KBM-7 (cell line): ENCODE data around the gene CASKIN2.
A peak's percentile ranks its signal among the peaks of the same experiment; 100 is the strongest.

Experiments used
- DNase-seq: peaks from one replicate; pipeline ENCODE4 v3.0.0-alpha.2; 2015
- in situ Hi-C: fragments of 300-500 bp; cut with MboI; formaldehyde crosslinking; loops from 2 replicates; pipeline ENCODE4 v1.14.3; 2020; ENCODE audit warnings: low sequenced_read_pairs, low pct_unique_long_range_greater_than_20kb, mixed read lengths

CASKIN2 gene

DNA sequence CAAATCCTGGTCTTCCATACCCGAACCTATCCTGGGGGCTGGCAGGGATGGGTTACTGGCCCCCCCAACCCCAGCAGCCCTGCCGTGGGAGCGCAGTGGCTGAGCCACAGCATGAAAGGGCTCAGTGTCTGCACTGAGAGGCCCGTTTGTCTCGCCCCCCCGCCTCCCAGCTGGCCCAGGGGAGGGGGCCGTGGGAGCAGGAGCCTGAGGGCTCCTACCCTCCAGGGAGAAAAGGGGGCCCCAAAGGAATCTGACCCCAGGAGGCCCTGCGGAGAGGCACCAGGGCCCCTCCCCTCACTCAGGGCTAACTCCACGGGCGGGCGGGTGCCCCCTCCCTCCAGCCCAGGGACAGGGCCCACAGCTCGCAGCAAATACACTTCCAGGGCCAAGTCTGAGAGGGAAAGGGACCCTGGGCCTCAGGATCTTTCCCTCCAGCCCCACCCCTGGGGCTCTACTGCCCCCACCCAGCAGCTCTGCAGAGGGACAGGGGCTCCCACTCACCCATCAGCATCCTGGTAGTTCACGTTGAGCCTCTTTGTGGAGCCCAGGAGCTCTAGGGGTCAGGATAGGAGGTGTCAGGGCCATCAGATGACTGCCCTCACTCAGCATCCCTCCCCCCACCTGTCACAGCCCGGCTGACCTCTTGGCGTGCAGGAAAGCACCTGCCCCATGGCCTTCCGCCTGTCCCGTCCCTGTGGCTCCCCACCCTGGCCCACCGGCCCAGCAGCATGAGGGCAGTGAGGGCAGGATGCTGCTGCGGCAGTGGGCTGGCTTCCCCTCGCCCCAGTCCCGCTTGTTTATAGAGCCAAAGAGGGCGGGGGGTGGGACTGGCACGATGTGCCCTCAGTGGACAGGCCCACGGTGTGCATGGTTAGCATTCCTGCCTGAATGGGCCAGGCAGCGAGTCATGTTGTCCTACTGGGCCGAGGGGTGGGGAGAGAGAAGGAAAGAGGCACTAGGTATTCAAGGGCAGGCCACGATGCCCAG lies 7.3 kb downstream of the CASKIN2 start:
- in situ Hi-C loops, result no loop called here
- no peak for DNase-seq

DNA sequence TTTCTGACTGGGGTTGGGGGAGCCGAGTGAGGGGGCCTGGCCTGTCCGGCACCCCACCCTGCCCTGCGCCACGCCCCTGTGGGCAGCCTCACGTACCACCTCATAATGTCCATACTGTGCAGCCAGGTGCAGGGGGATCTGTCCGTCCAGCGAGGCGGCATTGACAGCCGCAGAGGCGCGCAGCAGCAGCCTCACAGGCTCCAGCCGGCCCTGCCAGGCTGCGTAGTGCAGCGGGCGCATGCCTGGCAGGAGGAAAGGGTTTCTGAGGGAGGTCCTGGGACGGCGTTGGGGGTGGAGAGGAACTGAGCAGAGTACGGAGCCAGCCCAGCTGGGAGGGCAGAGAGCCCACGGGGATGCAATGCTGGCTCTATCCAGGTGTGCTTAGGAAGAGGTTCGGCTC lies 8.4 kb downstream of the CASKIN2 start:
- in situ Hi-C loops, result no loop called here
- DNase-seq, result no peak

DNA sequence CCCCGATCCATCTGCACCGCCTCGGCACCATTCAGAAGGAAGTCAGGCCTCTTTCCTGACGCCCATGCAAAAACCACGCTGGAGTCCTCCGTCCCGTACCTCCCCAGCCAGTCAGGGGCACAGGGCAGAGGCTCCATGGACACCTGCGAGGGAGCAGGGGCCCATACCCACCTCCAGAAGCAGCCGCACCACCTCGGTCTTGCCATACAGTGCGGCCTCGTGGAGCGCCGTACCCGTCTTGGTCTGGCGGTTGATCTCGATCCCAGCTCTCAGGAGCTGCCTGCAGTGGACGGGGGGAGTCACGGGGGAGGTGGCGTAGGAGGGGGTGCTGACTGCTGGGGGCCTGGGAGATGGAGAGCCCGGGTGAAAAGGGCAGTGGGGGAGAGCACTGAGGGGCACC lies 9.2 kb downstream of the CASKIN2 start:
- in situ Hi-C loops, result no loop called here
- DNase-seq, result no peak

DNA sequence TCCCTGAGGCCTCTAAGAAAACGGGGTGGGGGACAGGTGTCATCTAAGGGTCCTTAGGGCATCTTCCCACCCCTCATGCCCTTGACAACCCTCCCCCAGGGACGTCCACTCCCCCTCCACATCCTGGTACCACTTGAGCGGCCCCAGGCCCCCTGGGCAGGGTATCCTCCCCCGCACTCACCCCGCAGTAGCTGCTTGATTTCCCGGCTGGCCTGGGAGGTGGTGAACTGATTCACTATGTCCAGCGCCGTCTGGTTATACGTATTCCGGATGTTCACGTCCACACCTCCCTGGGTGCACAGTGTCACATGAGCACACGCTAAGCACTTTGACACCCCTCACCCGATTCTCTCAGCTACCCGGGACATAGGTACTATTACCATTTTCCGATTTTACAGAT lies 9.7 kb downstream of the CASKIN2 start:
- DNase-seq, result no peak
- in situ Hi-C loops, result no loop called here

DNA sequence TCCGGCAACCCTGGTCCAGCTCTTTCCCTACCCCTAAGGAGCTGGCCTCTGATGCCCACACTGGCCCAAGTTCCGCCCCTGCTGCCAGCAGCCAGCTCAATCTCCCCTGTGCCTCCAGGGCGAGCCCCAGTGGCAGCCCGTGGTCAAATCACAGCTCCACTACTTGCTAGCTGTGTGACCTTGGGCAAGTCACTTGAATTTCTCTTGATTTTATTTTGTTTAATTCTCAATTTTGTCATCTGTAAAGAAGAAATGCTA lies 10.3 kb downstream of the CASKIN2 start:
- in situ Hi-C loops, result no loop called here
- no peak for DNase-seq

DNA sequence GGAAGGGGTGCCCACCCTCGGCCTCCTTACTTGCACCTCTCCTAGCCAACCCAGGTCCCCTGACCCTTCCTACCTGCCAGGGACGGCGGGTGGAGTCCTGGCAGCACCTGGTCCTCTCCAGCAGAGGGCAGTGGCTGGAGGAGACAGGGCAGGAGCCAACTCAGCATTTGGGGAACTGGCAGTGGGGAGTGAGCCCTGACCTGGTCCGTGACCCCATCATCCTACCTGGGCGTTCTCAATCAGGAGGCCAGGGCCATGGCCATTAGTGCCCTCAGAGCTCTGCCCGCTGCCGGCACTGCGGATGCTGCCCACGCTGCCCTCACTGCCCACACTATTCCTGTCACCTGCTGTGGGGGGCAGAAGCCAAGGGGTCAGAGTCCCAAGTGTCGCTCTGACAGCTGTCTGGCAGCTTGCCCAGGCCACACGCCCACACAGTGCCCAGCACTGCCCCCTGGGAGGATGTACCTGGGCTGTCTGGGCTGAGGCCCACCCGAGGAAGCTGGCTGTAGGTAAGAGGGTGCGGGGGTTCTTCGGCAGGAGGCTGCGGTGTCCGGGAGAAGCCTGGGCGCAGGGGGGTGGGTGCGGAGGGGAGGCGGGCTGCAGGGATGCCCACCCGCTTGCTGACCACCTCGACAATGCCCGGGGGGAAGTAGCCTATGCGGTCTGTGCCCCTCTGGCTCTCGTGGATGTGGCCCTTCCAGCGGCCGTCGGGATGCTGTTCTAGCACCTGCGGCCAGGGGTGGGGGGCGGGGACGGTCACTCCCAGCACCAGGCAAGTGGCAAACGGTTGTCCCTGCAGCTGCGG lies 10.8 kb downstream of the CASKIN2 start:
- no peak for DNase-seq
- in situ Hi-C loops, result no loop called here

DNA sequence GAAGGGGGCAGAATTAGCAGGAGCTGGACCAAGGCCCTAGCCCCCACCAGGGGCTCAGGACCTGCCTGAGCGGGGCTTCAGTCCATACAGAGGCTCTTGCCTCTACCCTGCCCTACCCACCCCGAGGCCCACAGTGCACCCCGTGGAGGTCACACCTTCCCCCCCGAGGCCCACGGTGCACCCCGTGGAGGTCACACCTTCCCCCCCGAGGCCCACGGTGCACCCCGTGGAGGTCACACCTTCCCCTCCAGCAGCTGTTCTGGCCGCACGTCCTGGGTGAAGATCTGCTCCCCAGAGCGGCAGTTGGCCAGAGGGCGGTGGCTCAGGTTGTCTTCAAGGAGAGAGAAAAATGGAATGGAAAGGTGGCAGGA lies 11.4 kb downstream of the CASKIN2 start:
- in situ Hi-C loops, result no loop called here
- no peak for DNase-seq

DNA sequence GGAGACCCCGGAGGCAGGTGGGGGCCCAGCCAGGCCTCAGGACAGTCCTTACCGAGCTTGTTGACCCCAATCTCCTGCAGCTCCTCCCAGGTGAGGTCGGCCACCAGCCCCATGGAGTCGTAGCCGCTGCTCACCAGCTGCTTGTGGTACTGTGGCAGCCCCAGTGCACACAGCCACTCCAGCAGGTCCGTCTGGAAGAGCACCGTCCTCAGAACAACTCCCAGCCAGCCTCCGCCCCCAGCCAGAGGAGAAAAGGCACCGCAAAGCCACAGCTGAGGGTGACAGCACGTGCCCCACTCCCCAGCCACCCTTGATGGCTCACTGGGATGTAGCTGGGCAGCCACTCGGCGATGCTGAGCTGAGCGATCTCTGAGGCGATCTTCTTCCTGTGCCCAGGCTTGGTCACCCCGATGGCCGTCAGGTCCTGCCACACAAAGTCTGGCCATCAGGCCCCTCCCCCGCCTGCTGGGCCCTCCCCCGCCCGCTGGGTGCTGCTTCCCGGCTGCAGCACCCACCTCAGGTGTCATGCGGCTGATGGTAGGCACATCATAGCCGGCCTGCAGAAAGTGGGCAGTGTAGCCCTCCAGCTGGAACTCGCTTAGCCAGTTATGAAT lies 11.9 kb downstream of the CASKIN2 start:
- no peak for DNase-seq
- in situ Hi-C loops, result no loop called here

DNA sequence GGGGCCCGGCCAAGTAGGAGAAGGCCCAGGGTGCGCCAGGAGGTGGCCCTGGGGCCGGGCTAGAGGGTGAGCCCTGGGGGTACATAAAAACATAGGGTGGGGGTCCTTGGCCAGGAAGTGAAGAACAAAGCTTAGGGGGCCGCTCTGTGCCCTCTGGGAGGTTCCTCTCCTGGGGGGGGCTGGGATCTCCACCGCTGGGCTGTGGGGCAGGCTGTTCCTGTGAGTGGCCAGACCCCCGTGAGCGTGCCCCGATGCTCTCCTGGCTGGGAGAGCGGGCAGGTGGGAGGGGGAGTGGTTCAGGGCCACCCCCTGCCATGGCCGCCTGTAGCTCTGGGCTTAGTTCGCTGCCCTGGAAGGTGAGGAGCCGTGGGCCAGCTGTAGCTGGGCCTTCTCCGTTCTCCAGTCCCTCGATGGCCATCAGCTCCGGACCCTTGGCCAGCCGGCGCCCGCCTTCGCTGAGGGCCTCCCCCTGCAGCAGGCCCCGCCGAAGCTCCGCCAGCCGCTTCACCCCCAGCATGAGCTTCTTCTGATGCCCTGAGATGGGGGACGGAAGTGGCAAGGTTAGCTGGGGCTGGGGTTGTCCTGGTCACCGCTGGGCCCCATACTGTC lies 12.5 kb downstream of the CASKIN2 start:
- in situ Hi-C loops, result no loop called here

DNA sequence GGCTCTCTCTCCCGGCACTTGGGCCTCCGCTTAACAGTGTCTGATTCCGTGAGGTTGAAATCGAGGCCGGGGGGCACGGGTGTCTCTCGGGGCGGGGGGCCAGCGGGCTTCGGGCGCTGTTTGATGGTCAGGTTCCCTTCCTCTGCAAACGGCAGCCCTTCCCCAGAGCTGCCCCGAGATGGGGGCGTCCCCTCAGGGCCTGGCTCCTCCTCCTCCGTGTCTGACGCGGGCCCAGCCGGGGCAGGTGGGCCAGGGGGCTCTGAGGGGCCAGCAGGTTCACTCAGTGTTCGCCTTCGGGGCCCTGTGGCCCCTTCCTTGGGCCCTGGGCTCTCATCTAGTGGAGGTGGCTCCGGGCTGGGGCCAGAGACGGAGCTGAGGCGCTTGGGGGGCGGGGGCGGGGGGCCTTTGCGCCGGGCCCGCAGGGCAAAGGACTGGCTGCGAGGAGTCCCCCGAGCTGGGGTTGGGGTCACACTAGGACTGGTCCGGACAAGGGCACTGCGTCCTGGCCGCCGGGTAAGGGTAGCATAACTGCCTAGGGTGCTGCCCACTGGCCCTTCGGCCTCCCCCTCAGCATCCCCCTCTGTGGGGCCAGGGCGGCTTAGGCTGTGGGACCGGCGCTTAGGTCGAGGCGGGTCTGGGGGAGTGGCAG lies 13.1 kb downstream of the CASKIN2 start:
- in situ Hi-C loops, result no loop called here
- no peak for DNase-seq

More for the DNA sequence above, 12.5 kb downstream of the CASKIN2 start:
- DNase-seq, result no peak

DNA sequence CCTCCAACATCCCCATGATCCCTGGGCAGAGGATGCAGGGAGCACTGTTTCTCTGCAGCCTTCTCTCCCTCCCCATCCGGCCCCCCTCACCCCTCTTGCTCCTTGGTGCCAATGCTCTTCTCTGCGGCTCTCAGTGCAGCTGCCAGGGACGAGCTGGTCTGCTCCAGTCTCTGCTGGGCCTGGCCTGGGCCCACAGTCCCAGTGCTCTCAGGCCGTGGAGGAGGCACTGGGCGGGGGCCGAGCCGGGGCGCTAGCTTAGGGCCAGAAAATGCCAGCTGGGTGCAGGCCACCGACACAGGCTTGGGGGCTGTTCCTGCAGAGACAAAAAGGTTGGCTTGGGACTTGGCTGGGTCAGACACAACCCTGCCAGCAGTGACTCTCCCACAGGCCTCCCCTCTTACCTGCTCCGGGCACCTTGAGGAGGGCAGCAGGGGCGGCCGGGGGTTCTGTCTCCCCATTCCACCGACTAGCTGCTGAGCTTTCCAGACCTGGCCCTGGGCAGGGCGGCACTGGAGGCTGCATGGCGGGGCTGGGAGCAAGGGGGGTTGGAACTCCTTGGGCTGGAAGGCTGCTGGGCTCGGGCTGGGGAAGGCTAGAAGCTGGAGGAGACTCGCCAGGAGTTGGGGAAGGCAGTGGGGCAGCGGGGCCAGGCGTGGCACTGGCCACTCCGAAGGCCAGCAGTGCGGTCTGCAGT lies 13.8 kb downstream of the CASKIN2 start:
- no peak for DNase-seq
- in situ Hi-C loops, result no loop called here

DNA sequence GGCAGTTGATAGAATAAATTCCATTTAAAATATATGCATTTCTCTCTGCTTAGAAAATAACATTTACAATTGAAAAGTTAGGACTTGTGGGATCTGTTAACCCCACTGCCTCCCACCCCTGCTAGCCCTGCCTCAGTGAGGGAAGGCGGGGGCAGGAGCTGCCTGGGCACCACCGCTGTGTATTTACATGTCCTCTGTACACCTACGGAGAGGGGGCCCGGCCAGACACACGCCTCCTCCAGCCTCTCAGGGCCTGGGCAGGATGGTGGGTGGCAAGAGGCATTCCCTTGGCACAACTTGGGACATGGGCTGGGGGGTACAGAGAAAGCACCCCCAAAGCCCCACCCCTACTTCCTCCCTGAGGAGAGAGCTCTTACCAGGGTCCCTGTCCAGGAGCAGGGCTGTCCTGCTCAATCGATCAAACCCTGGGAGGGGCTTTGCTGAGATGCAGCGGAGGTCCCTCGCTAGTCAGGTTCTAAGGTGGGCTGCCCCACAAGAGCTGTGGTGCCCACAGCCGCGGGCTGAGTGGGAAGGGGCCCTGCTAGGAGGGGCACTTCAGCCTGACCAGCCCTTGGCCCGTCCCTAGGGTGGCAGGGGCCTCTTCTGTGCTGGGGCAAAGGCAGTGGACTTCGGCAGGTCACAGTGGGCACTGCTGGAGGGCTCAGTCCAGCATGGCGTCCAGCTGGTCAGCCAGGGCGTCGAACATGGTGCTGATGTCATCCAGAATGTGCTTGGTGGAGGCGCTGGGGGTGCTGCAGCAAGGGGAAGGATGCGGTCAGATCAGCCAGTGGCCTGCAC lies 14.7 kb downstream of the CASKIN2 start:
- in situ Hi-C loops, result no loop called here
- DNase-seq, result no peak

DNA sequence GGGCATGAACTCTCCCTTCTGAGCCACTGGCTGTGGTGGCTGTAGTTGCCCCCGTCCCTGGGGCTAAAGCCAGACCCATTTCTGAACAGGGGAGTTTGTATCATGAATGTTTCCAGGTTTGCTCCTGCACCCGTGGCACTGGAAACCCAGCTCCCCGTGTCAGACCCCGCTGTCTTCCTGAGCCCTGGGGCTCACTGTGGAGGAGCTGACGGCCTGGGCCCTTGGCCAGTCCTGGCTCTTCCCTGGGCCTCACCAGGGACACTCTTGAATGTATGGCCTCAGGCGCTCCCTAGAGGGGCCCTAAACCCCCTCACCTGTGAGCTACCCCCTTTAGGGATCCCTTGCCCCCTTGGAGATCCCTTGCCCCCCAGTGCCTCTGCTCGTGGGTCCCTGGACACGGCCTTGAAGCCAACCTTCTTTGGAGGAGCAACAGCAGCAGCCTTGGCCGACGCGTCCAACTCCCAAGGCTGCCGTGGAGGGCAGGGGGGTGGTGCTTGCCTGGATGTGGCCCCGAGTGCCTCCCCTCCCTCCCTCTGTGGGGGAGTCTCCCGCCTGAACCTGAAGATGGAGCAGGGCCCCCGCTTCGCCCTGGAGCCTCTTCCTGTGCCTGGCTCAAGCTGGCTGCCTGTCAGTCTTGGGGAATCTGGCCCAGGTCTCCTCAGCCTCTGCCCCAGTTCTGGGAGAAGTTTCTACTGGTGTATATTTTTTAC lies 15.9 kb downstream of the CASKIN2 start:
- in situ Hi-C loops, result no loop called here

DNA sequence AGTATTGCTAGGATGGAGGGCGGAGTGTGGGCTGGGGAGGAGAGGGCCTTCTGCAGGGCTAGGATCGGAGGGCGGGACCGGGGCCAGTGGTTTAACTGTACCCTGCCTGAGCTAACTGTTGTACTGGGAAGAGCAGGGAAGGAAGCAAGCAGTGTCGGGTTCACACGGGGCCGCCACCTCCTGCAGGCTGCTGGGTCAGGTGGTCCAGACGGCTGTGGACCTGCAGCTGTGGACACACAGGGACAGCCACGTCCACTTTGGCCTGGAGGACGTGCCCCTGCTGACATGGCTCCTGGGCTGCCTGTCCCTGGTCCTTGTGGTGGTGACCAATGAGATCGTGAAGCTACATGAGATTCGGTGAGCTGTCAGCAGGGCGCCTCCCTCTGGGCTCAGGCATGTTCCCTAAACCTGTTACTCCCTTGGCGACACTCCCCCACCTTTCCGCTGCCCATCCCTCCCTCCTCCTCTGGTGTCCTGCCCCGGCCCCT lies 16.6 kb downstream of the CASKIN2 start:
- in situ Hi-C loops, result no loop called here

More for the DNA sequence above, 15.9 kb downstream of the CASKIN2 start:
- DNase-seq, result no peak

DNA sequence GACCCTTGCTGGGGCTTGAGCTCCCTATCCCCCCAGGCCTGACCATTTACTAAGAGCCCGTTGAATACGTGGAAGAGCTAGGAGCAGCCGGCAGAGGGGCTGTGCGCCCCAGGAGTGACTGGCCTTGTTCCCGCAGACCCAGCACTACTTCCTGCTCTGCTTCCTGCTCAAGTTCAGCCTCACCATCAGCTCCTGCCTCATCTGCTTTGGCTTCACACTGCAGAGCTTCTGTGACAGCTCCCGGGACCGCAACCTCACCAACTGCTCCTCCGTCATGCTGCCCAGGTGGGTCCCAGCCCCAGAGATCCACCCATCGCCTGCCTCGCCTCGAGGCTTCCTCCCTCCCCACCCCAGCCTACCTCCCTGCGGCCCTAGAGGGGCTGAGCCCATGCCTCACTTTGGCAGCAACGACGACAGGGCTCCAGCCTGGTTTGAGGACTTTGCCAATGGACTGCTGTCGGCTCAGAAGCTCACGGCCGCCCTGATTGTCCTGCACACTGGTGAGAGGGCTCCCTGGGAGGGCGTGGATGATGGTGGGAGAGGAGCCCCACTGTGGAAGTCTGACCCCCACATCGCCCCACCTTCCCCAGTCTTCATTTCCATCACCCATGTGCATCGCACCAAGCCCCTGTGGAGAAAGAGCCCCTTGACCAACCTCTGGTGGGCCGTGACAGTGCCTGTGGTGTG lies 17.2 kb downstream of the CASKIN2 start:
- no peak for DNase-seq
- in situ Hi-C loops, result no loop called here

More for the DNA sequence above, 16.6 kb downstream of the CASKIN2 start:
- peak; percentile 36 for DNase-seq

DNA sequence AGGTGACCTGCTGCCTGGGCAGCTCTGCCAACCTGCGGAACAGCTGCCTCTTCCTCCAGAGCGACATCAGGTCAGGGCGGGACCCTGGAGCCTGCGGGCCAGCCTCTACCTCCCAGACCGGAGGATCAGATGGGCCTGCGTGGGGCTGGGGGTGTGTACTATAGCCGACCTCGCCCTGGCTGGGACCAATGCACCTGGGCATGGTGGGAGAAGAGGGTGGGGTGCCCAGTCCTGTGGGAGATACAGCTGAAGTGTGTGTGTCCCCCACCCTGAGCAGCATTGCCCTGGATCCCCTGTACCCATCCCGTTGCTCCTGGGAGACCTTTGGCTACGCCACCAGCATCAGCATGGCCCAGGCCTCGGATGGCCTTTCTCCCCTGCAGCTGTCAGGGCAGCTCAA lies 19.3 kb downstream of the CASKIN2 start:
- DNase-seq, result no peak
- in situ Hi-C loops, result no loop called here
